Suppressor macrophage treated with lipopolysaccharide for 4 hours (primary cell): ENCODE results near the gene VCAM1.

ENCODE experiments used
- DNase-seq: peaks from one replicate; pipeline ENCODE4 v3.0.0-alpha.2; 2020

The VCAM1 gene

DNA sequence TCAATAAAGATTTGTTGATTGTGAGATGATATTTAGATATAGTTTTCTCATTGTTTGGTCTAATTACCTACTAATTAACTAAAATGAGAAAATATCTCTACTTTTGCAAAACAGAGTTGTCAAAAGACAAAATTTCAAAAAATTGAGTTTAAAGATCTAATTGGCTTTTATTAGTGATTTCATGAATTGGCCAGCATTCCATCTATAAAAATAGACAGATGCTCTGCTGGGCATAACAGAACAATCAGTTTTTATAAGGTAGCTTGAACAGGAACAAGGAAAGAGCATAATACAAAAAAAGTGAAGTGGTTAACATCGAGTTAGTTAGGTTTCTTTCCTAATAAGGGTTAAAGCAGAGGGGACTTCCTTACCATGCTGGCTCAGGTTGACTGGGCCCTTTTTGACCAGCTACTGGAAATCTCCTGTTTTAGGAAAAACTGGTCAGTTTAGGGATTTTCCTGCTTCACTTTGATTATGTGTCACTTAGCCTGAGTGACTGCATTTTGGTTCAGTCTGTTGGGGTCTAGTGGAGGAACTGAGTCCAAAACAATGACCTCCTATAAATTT is 63.0 kb downstream of the VCAM1 start:
- no peak for DNase-seq

DNA sequence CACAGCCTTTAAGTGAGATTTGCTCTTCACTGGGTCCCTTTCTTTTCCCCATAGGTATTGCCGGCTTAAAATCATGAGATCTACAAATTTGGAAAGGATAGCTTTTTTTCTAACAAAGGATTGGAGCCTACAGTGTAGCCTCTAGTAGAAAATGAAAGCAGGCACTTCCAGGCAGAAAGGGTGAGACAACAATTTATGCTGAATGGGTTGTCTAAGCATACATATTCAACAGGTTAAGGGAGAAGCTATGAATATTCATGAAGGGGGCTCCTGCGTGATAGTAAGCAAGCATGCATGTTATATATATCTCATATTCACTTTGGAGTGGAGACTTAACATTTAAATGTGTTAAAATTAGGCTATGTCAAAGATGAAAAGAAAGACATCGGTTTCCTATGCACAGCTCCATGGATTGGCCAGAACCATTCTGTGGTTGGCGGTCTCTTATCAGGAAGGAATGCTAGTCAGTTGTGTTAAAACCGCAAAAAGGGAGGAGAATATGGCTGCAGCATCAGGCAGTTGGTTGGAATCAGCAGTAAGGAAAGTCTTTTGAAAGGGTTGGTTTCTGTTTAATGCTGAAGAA is 66.0 kb downstream of the VCAM1 start:
- DNase-seq: no peak

GRCh38 chr1:100786870-100787269 is 67.3 kb downstream of the VCAM1 start:
- no peak for DNase-seq
